22Rv1 (cell line): Measurements from ENCODE around the gene UCKL1.

ENCODE experiments used
- ZFX ChIP-seq: fragments of 450-650 bp; IDR thresholded peaks from 2 replicates; pipeline ENCODE4 v1.6.1; 2017; ENCODE audit warnings: antibody characterized with exemption, borderline replicate concordance
- TF ChIP-seq, protein P1 (sequence below): fragments of 450-650 bp; IDR thresholded peaks from 2 replicates; pipeline ENCODE4 v1.5.1; 2017; ENCODE audit warnings: mild to moderate bottlenecking

DNA sequence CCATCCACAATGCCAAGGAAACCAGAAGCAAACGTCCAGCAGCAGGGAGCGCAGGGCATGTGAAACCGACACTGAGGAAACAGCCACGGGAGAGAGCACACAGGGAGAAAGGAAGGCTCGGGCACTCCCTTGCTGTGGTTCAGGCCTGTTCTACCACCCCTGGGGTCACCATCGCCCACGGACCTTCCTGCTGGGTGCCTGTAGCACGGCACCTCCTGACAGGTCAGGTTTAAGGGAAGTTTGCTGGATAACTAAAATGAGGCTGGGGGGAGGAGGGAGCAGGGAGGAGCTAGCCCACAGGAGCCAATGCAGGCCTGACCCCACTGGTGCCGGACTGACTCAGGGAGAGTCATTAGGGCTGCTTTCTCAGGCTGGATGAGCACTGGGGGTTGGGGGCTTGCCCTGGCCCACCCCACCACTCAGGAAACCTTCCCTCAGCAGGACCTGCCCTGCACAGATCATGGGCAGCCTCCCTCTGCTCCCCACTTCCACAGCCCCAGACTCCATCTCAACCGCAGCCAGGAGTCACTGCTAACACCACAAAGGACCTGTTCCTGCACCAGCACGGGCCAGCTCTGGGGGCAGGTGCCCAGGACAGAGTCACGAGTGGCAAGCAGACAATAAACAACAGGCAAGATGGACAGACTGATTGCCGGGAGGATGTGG lies 2.3 kb downstream of the UCKL1 start:
- TF ChIP-seq, protein P1, sequence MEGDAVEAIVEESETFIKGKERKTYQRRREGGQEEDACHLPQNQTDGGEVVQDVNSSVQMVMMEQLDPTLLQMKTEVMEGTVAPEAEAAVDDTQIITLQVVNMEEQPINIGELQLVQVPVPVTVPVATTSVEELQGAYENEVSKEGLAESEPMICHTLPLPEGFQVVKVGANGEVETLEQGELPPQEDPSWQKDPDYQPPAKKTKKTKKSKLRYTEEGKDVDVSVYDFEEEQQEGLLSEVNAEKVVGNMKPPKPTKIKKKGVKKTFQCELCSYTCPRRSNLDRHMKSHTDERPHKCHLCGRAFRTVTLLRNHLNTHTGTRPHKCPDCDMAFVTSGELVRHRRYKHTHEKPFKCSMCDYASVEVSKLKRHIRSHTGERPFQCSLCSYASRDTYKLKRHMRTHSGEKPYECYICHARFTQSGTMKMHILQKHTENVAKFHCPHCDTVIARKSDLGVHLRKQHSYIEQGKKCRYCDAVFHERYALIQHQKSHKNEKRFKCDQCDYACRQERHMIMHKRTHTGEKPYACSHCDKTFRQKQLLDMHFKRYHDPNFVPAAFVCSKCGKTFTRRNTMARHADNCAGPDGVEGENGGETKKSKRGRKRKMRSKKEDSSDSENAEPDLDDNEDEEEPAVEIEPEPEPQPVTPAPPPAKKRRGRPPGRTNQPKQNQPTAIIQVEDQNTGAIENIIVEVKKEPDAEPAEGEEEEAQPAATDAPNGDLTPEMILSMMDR, result no peak
- TF ChIP-seq ZFX, result no peak
